DND-41 (cell line): Measurements from ENCODE around the gene TEX2.
"Not testable (repeated sequence)": the region's sequence is repeated elsewhere in the genome, so short reads cannot be mapped to it uniquely, and the experiment has no call there.

Experiments used
- ATAC-seq: fragments of 200-7000 bp; cut with Tn5 transposase; 3 replicates; pipeline ENCODE4 v1.9.1; 2021; ENCODE audit warnings: low read depth; ENCODE audit not compliant: insufficient read depth
- DNase-seq: peaks from one replicate; pipeline ENCODE4 v3.0.0-alpha.2; 2020
- H2AFZ ChIP-seq: 2 replicates; pipeline ENCODE4 v1.6.0; 2012; ENCODE audit warnings: low read depth, low read length
- H3K27ac ChIP-seq: 2 replicates; pipeline ENCODE4 v1.5.1; 2012; ENCODE audit warnings: low read length, inconsistent platforms
- H3K27me3 ChIP-seq: fragments of 200-600 bp; sonication (generic); 2 replicates; pipeline ENCODE4 v1.6.0; 2012; ENCODE audit warnings: low read length, mild to moderate bottlenecking, inconsistent platforms; ENCODE audit not compliant: insufficient read depth, poor library complexity
- H3K36me3 ChIP-seq: 2 replicates; pipeline ENCODE4 v1.5.1; 2012; ENCODE audit warnings: low read length, inconsistent platforms; ENCODE audit not compliant: insufficient read depth
- H3K4me1 ChIP-seq: 2 replicates; pipeline ENCODE4 v1.5.1; 2012; ENCODE audit warnings: mild to moderate bottlenecking, low read length; ENCODE audit not compliant: insufficient read depth
- H3K4me2 ChIP-seq: 2 replicates; pipeline ENCODE4 v1.6.0; 2012; ENCODE audit warnings: mild to moderate bottlenecking, moderate library complexity, low read length, inconsistent platforms; ENCODE audit not compliant: insufficient read depth
- H3K4me3 ChIP-seq, 2 experiments: fragments of 200-600 bp in 1 of 2; shearing (Covaris generic) in 1 of 2; 2 replicates each; pipeline ENCODE4 v1.5.1; 2012 to 2016; ENCODE audit warnings: inconsistent platforms in 2 of 2, low read length in 2 of 2, mild to moderate bottlenecking in 2 of 2, low read depth in 1 of 2, moderate library complexity in 1 of 2
- H3K79me2 ChIP-seq: 2 replicates; pipeline ENCODE4 v1.6.0; 2012; ENCODE audit warnings: low read length, inconsistent platforms; ENCODE audit not compliant: insufficient read depth
- H3K9ac ChIP-seq: 2 replicates; pipeline ENCODE4 v1.6.0; 2012; ENCODE audit warnings: low read depth, mild to moderate bottlenecking, inconsistent platforms, low read length, moderate library complexity
- H3K9me3 ChIP-seq: 2 replicates; pipeline ENCODE4 v1.5.1; 2012; ENCODE audit warnings: low read length, moderate library complexity, mild to moderate bottlenecking, inconsistent platforms; ENCODE audit not compliant: insufficient read depth, severe bottlenecking
- H4K20me1 ChIP-seq: 2 replicates; pipeline ENCODE4 v1.6.0; 2012; ENCODE audit warnings: low read length; ENCODE audit not compliant: insufficient read depth
- EZH2 ChIP-seq: IDR thresholded peaks from 3 replicates; pipeline ENCODE4 v1.6.1; 2012; ENCODE audit warnings: borderline replicate concordance, low read depth, mild to moderate bottlenecking, moderate library complexity, low read length, inconsistent platforms; ENCODE audit not compliant: severe bottlenecking
- TF ChIP-seq, protein P1 (sequence below): IDR thresholded peaks from 2 replicates; pipeline ENCODE4 v1.5.1; 2012; ENCODE audit warnings: borderline replicate concordance, low read length, moderate library complexity, mild to moderate bottlenecking; ENCODE audit not compliant: poor library complexity, severe bottlenecking; ENCODE audit errors: extremely low read depth

The TEX2 gene

DNA sequence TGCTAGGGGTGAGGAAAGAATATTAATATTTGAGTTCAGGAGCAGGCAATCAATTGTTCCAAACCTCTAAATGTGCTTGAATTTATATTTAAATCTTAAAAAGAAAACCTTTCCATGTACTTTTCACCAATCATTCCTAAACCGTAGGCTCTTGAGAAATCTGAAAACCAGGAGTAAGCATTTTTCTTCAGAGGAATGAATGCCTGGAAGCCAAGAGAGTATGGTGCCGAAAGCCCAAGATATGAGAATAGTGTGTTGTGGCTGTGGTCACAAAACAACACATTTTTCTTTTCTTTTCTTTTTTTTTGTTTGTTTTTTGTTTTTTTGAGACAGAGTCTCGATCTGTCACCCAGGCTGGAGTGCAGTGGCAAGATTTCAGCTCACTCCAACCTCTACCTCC lies 37.6 kb downstream of the TEX2 start:
- Histone ChIP-seq H3K79me2 (peaks cover 8% of the 10 kb centered on the region; the same call in 1 of the 2 replicates), H2AFZ (no peak overlapping the region), H3K4me2 (no peak overlapping the region), H3K9ac (no peak overlapping the region), H3K4me3 (no peak overlapping the region), H3K27me3 (no peaks in the 10 kb centered on the region), H3K9me3 (no peaks in the 10 kb centered on the region), H3K36me3 (no peaks in the 10 kb centered on the region), H3K4me1 (no peaks in the 10 kb centered on the region), H3K27ac (no peak overlapping the region), H4K20me1 (peaks cover 11% of the 10 kb centered on the region; the same call in 1 of the 2 replicates)
- DNase-seq = no peak
- no peak for ATAC-seq
- TF ChIP-seq EZH2 = no peak

DNA sequence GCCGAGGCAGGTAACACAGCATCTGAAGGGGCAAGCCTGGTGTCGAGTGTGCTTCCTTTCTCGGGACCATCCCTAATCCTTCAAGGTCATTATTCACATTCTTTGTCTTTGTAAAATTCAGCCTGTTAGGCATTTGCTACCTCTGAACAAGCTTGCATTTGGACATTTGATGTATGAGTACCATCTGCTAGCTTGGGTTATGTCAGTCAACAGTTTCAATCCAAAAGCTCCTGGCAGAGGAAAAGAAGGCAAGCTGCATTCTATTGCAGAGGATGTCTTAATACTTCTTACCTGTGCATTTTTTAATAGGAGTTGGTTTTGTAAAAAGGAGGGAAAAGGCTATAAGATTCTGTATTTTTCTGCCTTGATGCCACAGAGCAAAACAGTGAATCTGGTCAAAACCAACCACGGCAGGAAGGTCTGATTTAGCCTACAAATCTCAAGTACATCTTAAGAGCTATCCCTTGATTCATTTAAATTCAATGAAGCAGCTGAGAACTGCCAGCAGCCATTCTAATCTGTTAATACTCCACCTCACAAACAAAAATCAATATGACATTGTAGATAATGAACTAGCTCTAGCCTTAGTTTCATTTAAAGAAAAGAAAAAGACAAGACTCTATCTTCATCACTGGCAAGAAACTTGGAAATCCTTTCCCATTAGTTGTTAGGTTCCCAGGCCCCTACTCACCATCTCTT lies 39.0 kb downstream of the TEX2 start:
- ATAC-seq (no peak), DNase-seq (no peak)

DNA sequence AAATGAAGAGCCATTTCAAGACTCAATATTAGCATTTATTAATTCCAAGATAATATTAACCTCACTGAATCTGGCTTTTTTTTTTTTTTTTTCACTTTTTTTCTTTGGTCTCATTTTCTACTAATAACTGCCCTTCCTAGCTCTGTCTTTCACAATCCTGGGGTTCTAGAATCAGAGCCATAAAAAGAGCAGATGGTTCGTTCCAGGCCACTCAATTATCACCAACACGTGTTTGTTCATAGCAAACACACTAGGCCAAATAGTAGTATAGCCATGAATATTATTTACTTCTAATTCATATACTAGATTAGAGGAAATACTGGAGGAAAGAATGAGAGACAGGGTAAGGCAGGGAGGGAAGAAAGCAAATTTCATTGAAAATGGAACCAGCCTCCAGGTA lies 39.8 kb downstream of the TEX2 start:
- no peaks in the 10 kb centered on the region for H3K27me3 ChIP-seq
- no peak overlapping the region for H2AFZ ChIP-seq
- ATAC-seq (no peak), DNase-seq (no peak)
- no peak overlapping the region for H3K4me3 ChIP-seq
- H3K27ac ChIP-seq = no peak overlapping the region
- H3K9ac ChIP-seq = no peak overlapping the region
- no peak overlapping the region for H3K4me2 ChIP-seq
- H3K4me1 ChIP-seq = no peaks in the 10 kb centered on the region
- no peaks in the 10 kb centered on the region for H3K9me3 ChIP-seq
- H3K36me3 ChIP-seq = no peaks in the 10 kb centered on the region
- H4K20me1 ChIP-seq = peaks cover 13% of the 10 kb centered on the region; the same call in 1 of the 2 replicates
- TF ChIP-seq EZH2 = no peak
- TF ChIP-seq, protein P1, sequence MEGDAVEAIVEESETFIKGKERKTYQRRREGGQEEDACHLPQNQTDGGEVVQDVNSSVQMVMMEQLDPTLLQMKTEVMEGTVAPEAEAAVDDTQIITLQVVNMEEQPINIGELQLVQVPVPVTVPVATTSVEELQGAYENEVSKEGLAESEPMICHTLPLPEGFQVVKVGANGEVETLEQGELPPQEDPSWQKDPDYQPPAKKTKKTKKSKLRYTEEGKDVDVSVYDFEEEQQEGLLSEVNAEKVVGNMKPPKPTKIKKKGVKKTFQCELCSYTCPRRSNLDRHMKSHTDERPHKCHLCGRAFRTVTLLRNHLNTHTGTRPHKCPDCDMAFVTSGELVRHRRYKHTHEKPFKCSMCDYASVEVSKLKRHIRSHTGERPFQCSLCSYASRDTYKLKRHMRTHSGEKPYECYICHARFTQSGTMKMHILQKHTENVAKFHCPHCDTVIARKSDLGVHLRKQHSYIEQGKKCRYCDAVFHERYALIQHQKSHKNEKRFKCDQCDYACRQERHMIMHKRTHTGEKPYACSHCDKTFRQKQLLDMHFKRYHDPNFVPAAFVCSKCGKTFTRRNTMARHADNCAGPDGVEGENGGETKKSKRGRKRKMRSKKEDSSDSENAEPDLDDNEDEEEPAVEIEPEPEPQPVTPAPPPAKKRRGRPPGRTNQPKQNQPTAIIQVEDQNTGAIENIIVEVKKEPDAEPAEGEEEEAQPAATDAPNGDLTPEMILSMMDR = no peak
- H3K79me2 ChIP-seq = peaks cover 5% of the 10 kb centered on the region; the same call in 1 of the 2 replicates

More for the DNA sequence above, 39.0 kb downstream of the TEX2 start:
- H3K4me1 ChIP-seq = no peaks in the 10 kb centered on the region
- H3K27me3 ChIP-seq = no peaks in the 10 kb centered on the region
- H3K4me3 ChIP-seq = no peak overlapping the region
- H3K79me2 ChIP-seq = 0 out of 2 replicates have a peak, but pooled peaks cover 3% of the 10 kb centered on the region
- H4K20me1 ChIP-seq = peaks cover 12% of the 10 kb centered on the region; the same call in 1 of the 2 replicates
- no peak overlapping the region for H3K27ac ChIP-seq
- TF ChIP-seq EZH2 = no peak
- TF ChIP-seq, protein P1 = no peak
- H3K36me3 ChIP-seq = no peaks in the 10 kb centered on the region
- no peak overlapping the region for H3K4me2 ChIP-seq
- H2AFZ ChIP-seq = no peak overlapping the region
- H3K9ac ChIP-seq = no peak overlapping the region
- H3K9me3 ChIP-seq = no peaks in the 10 kb centered on the region

DNA sequence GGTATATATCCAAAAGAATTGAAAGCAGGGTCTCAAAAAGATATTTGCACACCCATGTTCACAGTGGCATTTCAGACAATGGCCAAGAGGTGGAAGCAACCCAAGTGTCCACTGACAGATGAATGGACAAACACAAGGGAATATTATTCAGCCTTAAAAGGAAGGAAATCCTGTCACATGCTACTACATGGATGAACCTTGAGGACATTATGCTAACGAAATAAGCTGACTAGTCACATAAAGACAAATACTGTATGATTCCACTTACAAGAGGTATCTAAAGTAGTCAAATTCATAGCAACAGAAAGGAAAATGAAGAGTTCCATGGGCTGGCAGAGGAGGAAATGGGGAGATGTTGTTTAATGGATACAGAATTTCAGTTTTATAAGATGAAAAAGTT lies 41.4 kb downstream of the TEX2 start:
- TF ChIP-seq EZH2 = no peak
- TF ChIP-seq, protein P1 = no peak
- H2AFZ ChIP-seq = no peak overlapping the region
- H3K4me2 ChIP-seq = no peak overlapping the region
- no peaks in the 10 kb centered on the region for H3K36me3 ChIP-seq
- no peak for ATAC-seq
- no peak overlapping the region for H3K9ac ChIP-seq
- no peak overlapping the region for H3K27ac ChIP-seq
- H3K9me3 ChIP-seq = no peaks in the 10 kb centered on the region
- no peaks in the 10 kb centered on the region for H3K27me3 ChIP-seq
- H3K4me3 ChIP-seq = no peak overlapping the region
- H4K20me1 ChIP-seq = peaks cover 18% of the 10 kb centered on the region; the same call in 1 of the 2 replicates
- no peaks in the 10 kb centered on the region for H3K4me1 ChIP-seq
- H3K79me2 ChIP-seq = peaks cover 10% of the 10 kb centered on the region; the same call in 1 of the 2 replicates
- DNase-seq = no peak

DNA sequence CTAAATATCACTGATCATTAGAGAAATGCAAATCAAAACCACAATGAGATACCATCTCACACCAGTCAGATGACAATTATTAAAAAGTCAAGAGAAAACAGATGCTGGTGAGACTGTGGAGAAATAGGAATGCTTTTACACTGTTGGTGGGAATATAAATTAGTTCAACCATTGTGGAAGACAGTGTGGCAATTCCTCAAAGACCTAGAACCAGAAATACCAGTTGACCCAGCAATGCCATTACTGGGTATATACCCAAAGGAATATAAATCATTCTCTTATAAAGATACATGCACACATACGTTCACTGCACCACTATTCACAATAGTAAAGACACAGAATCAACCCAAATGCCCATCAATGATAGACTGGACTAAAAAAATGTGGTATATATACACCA lies 42.5 kb downstream of the TEX2 start:
- not testable (repeated sequence) for ATAC-seq, H2AFZ ChIP-seq, DNase-seq, H3K4me2 ChIP-seq, H3K27me3 ChIP-seq, H3K9ac ChIP-seq, H3K27ac ChIP-seq, H3K9me3 ChIP-seq, H3K4me3 ChIP-seq, H3K36me3 ChIP-seq, H3K4me1 ChIP-seq
- peaks cover 18% of the 10 kb centered on the region; the same call in 1 of the 2 replicates for H4K20me1 ChIP-seq
- peaks cover 10% of the 10 kb centered on the region; the same call in 1 of the 2 replicates for H3K79me2 ChIP-seq
